Measurements from ENCODE around the gene PDE7B.

Gene PDE7B

GRCh38 chr6:135883045-135883444 lies 31.5 kb downstream of the PDE7B start:
- DNase-seq = no peak

GRCh38 chr6:135883536-135883935 lies 32.0 kb downstream of the PDE7B start:
- Histone ChIP-seq H3K4me3 (ENCODE audit: low read length) (no peak overlapping the region), H3K56ac (ENCODE audit: low read length) (no peak overlapping the region), H3K27me3 (ENCODE audit: insufficient read depth, low read length, poor library complexity) (no peaks in the 10 kb centered on the region), H3K36me3 (ENCODE audit: control insufficient read depth, insufficient read depth, low read length) (no peaks in the 10 kb centered on the region), H3K18ac (ENCODE audit: low read length) (no peak overlapping the region), H3K79me2 (ENCODE audit: control insufficient read depth, insufficient read depth, low read length) (no peaks in the 10 kb centered on the region), H2BK5ac (ENCODE audit: low read length) (no peak overlapping the region), H2BK15ac (replicated peaks; ENCODE audit: low read depth) (no peak overlapping the region), H3K27ac (ENCODE audit: low read depth, low read length) (no peak overlapping the region), H3K4me1 (ENCODE audit: control insufficient read depth, low read depth, low read length) (no peaks in the 10 kb centered on the region), H3K9ac (ENCODE audit: low read length) (no peak overlapping the region), H3K4me2 (ENCODE audit: low read length) (no peak overlapping the region), H2AK5ac (ENCODE audit: low read length) (no peak overlapping the region), H3K4ac (ENCODE audit: low read depth, low read length) (no peak overlapping the region), H3K23ac (ENCODE audit: low read length) (no peak overlapping the region), H4K5ac (ENCODE audit: low read length) (no peak overlapping the region), H3K79me1 (ENCODE audit: low read length) (no peaks in the 10 kb centered on the region), H2BK120ac (ENCODE audit: low read depth, low read length) (no peak overlapping the region), H4K8ac (ENCODE audit: low read depth, low read length) (no peak overlapping the region)
- no peak for DNase-seq
- WGBS (ENCODE audit: extremely low coverage, insufficient coverage, low lambda C conversion rate) = no CpG with 5 or more reads among the region's 2 CpGs

More at GRCh38 chr6:135883045-135883444, 31.5 kb downstream of the PDE7B start:
- no peak overlapping the region for H3K4me2 ChIP-seq (ENCODE audit: low read length)
- H4K5ac ChIP-seq (ENCODE audit: low read length) = no peak overlapping the region
- H3K79me1 ChIP-seq (ENCODE audit: low read length) = no peaks in the 10 kb centered on the region
- H3K4ac ChIP-seq (ENCODE audit: low read depth, low read length) = no peak overlapping the region
- no peaks in the 10 kb centered on the region for H3K79me2 ChIP-seq (ENCODE audit: control insufficient read depth, insufficient read depth, low read length)
- no CpG with 5 or more reads among the region's 2 CpGs for WGBS (ENCODE audit: extremely low coverage, insufficient coverage, low lambda C conversion rate)
- H2AK5ac ChIP-seq (ENCODE audit: low read length) = no peak overlapping the region
- H2BK120ac ChIP-seq (ENCODE audit: low read depth, low read length) = no peak overlapping the region
- no peak overlapping the region for H4K8ac ChIP-seq (ENCODE audit: low read depth, low read length)
- H3K18ac ChIP-seq (ENCODE audit: low read length) = no peak overlapping the region
- no peaks in the 10 kb centered on the region for H3K27me3 ChIP-seq (ENCODE audit: insufficient read depth, low read length, poor library complexity)
- no peak overlapping the region for H3K56ac ChIP-seq (ENCODE audit: low read length)
- H3K23ac ChIP-seq (ENCODE audit: low read length) = no peak overlapping the region
- no peaks in the 10 kb centered on the region for H3K4me1 ChIP-seq (ENCODE audit: control insufficient read depth, low read depth, low read length)
- H2BK15ac ChIP-seq (replicated peaks; ENCODE audit: low read depth) = no peak overlapping the region
- H3K36me3 ChIP-seq (ENCODE audit: control insufficient read depth, insufficient read depth, low read length) = no peaks in the 10 kb centered on the region
- H2BK5ac ChIP-seq (ENCODE audit: low read length) = no peak overlapping the region
- H3K27ac ChIP-seq (ENCODE audit: low read depth, low read length) = no peak overlapping the region
- H3K4me3 ChIP-seq (ENCODE audit: low read length) = no peak overlapping the region
- H3K9ac ChIP-seq (ENCODE audit: low read length) = no peak overlapping the region

GRCh38 chr6:135884136-135884535 lies 32.6 kb downstream of the PDE7B start:
- Histone ChIP-seq H3K4me3 (ENCODE audit: low read length) (no peak overlapping the region), H3K79me2 (ENCODE audit: control insufficient read depth, insufficient read depth, low read length) (no peaks in the 10 kb centered on the region), H3K4me2 (ENCODE audit: low read length) (no peak overlapping the region), H2BK15ac (replicated peaks; ENCODE audit: low read depth) (no peak overlapping the region), H3K18ac (ENCODE audit: low read length) (no peak overlapping the region), H3K9ac (ENCODE audit: low read length) (no peak overlapping the region), H4K8ac (ENCODE audit: low read depth, low read length) (no peak overlapping the region), H3K36me3 (ENCODE audit: control insufficient read depth, insufficient read depth, low read length) (no peaks in the 10 kb centered on the region), H2BK120ac (ENCODE audit: low read depth, low read length) (no peak overlapping the region), H3K23ac (ENCODE audit: low read length) (no peak overlapping the region), H2BK5ac (ENCODE audit: low read length) (no peak overlapping the region), H2AK5ac (ENCODE audit: low read length) (no peak overlapping the region), H3K79me1 (ENCODE audit: low read length) (no peaks in the 10 kb centered on the region), H3K27me3 (ENCODE audit: insufficient read depth, low read length, poor library complexity) (no peaks in the 10 kb centered on the region), H4K5ac (ENCODE audit: low read length) (no peak overlapping the region), H3K27ac (ENCODE audit: low read depth, low read length) (no peak overlapping the region), H3K4me1 (ENCODE audit: control insufficient read depth, low read depth, low read length) (no peaks in the 10 kb centered on the region), H3K56ac (ENCODE audit: low read length) (no peak overlapping the region), H3K4ac (ENCODE audit: low read depth, low read length) (no peak overlapping the region)
- no peak for DNase-seq
- WGBS (ENCODE audit: extremely low coverage, insufficient coverage, low lambda C conversion rate) = no CpG with 5 or more reads among the region's 4 CpGs

GRCh38 chr6:135887069-135887468 lies 35.6 kb downstream of the PDE7B start:
- H3K27ac ChIP-seq (ENCODE audit: low read depth, low read length) = no peak overlapping the region
- H3K56ac ChIP-seq (ENCODE audit: low read length) = no peak overlapping the region
- no peak overlapping the region for H3K23ac ChIP-seq (ENCODE audit: low read length)
- no peaks in the 10 kb centered on the region for H3K36me3 ChIP-seq (ENCODE audit: control insufficient read depth, insufficient read depth, low read length)
- H3K4me3 ChIP-seq (ENCODE audit: low read length) = no peak overlapping the region
- no peak overlapping the region for H4K5ac ChIP-seq (ENCODE audit: low read length)
- H2BK15ac ChIP-seq (replicated peaks; ENCODE audit: low read depth) = no peak overlapping the region
- no peaks in the 10 kb centered on the region for H3K4me1 ChIP-seq (ENCODE audit: control insufficient read depth, low read depth, low read length)
- H3K79me1 ChIP-seq (ENCODE audit: low read length) = no peaks in the 10 kb centered on the region
- H4K8ac ChIP-seq (ENCODE audit: low read depth, low read length) = no peak overlapping the region
- H2BK120ac ChIP-seq (ENCODE audit: low read depth, low read length) = no peak overlapping the region
- H3K9ac ChIP-seq (ENCODE audit: low read length) = no peak overlapping the region
- no peak overlapping the region for H3K4ac ChIP-seq (ENCODE audit: low read depth, low read length)
- no peak for DNase-seq
- no peak overlapping the region for H3K4me2 ChIP-seq (ENCODE audit: low read length)
- WGBS (ENCODE audit: extremely low coverage, insufficient coverage, low lambda C conversion rate) = no CpG with 5 or more reads among the region's 1 CpG
- H3K27me3 ChIP-seq (ENCODE audit: insufficient read depth, low read length, poor library complexity) = peaks cover 2% of the 10 kb centered on the region
- no peak overlapping the region for H2AK5ac ChIP-seq (ENCODE audit: low read length)
- H3K79me2 ChIP-seq (ENCODE audit: control insufficient read depth, insufficient read depth, low read length) = no peaks in the 10 kb centered on the region
- H2BK5ac ChIP-seq (ENCODE audit: low read length) = no peak overlapping the region
- no peak overlapping the region for H3K18ac ChIP-seq (ENCODE audit: low read length)

- Histone ChIP-seq H4K8ac (ENCODE audit: low read depth, low read length) (no peak overlapping the region), H3K27me3 (ENCODE audit: insufficient read depth, low read length, poor library complexity) (peaks cover 2% of the 10 kb centered on the region), H3K18ac (ENCODE audit: low read length) (no peak overlapping the region), H3K56ac (ENCODE audit: low read length) (no peak overlapping the region), H2BK120ac (ENCODE audit: low read depth, low read length) (no peak overlapping the region), H3K23ac (ENCODE audit: low read length) (no peak overlapping the region), H2BK15ac (replicated peaks; ENCODE audit: low read depth) (no peak overlapping the region), H3K9ac (ENCODE audit: low read length) (no peak overlapping the region), H3K27ac (ENCODE audit: low read depth, low read length) (no peak overlapping the region), H3K79me2 (ENCODE audit: control insufficient read depth, insufficient read depth, low read length) (no peaks in the 10 kb centered on the region), H3K79me1 (ENCODE audit: low read length) (no peaks in the 10 kb centered on the region), H3K4ac (ENCODE audit: low read depth, low read length) (no peak overlapping the region), H2AK5ac (ENCODE audit: low read length) (no peak overlapping the region), H4K5ac (ENCODE audit: low read length) (no peak overlapping the region), H3K4me2 (ENCODE audit: low read length) (no peak overlapping the region), H3K4me1 (ENCODE audit: control insufficient read depth, low read depth, low read length) (no peaks in the 10 kb centered on the region), H3K36me3 (ENCODE audit: control insufficient read depth, insufficient read depth, low read length) (no peaks in the 10 kb centered on the region), H2BK5ac (ENCODE audit: low read length) (no peak overlapping the region), H3K4me3 (ENCODE audit: low read length) (no peak overlapping the region)
- no peak for DNase-seq
These were observed 37.3 kb downstream of the PDE7B start for GRCh38 chr6:135888818-135889217.

GRCh38 chr6:135890876-135891275 lies 39.4 kb downstream of the PDE7B start:
- H3K18ac ChIP-seq (ENCODE audit: low read length) = no peak overlapping the region
- no peaks in the 10 kb centered on the region for H3K4me1 ChIP-seq (ENCODE audit: control insufficient read depth, low read depth, low read length)
- no peaks in the 10 kb centered on the region for H3K79me1 ChIP-seq (ENCODE audit: low read length)
- H3K4me3 ChIP-seq (ENCODE audit: low read length) = no peak overlapping the region
- no CpG with 5 or more reads among the region's 5 CpGs for WGBS (ENCODE audit: extremely low coverage, insufficient coverage, low lambda C conversion rate)
- H2BK120ac ChIP-seq (ENCODE audit: low read depth, low read length) = no peak overlapping the region
- H3K27me3 ChIP-seq (ENCODE audit: insufficient read depth, low read length, poor library complexity) = peaks cover 2% of the 10 kb centered on the region
- H3K4me2 ChIP-seq (ENCODE audit: low read length) = no peak overlapping the region
- no peak overlapping the region for H2BK15ac ChIP-seq (replicated peaks; ENCODE audit: low read depth)
- no peak overlapping the region for H2BK5ac ChIP-seq (ENCODE audit: low read length)
- H3K56ac ChIP-seq (ENCODE audit: low read length) = no peak overlapping the region
- no peak overlapping the region for H4K8ac ChIP-seq (ENCODE audit: low read depth, low read length)
- H2AK5ac ChIP-seq (ENCODE audit: low read length) = no peak overlapping the region
- H4K5ac ChIP-seq (ENCODE audit: low read length) = no peak overlapping the region
- no peak overlapping the region for H3K27ac ChIP-seq (ENCODE audit: low read depth, low read length)
- no peaks in the 10 kb centered on the region for H3K36me3 ChIP-seq (ENCODE audit: control insufficient read depth, insufficient read depth, low read length)
- no peak overlapping the region for H3K9ac ChIP-seq (ENCODE audit: low read length)
- no peak overlapping the region for H3K4ac ChIP-seq (ENCODE audit: low read depth, low read length)
- H3K23ac ChIP-seq (ENCODE audit: low read length) = no peak overlapping the region
- H3K79me2 ChIP-seq (ENCODE audit: control insufficient read depth, insufficient read depth, low read length) = no peaks in the 10 kb centered on the region
- DNase-seq = no peak
